ENCODE data around the gene POT1. TPM values are rescaled to one million over a fixed set of nuclear protein-coding genes. Genes with fewer than 3 reads are reported as not detected.

Gene POT1
- total and polyA plus RNA-seq, 2 of the 8 experiments (the other 6 are each of a cell fraction or from before 2014, with no cell fraction given): 13.1 to 22.8 TPM

DNA sequence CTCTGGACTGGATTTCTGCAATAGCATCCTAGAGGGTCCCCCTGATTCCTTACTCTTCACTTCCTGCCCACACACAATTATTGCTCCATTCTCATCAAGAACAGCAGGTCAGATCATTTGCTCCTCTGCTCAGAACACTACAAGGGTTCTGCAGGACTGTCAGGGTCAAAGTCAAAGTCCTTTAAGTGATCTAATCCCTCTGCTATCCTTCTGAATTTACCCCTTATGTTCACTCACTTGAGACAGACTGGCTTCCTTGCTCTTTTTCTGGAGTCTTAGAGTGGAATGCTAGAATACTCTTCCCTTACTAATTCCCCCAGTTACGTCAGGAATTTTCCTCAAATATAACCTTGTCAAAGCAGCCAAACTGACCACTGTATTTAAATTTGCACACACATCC, 7.5 kb upstream of the POT1 start:
- H2BK12ac ChIP-seq (ENCODE audit: low read depth, low read length): no peak overlapping the region
- TF ChIP-seq, protein P1, sequence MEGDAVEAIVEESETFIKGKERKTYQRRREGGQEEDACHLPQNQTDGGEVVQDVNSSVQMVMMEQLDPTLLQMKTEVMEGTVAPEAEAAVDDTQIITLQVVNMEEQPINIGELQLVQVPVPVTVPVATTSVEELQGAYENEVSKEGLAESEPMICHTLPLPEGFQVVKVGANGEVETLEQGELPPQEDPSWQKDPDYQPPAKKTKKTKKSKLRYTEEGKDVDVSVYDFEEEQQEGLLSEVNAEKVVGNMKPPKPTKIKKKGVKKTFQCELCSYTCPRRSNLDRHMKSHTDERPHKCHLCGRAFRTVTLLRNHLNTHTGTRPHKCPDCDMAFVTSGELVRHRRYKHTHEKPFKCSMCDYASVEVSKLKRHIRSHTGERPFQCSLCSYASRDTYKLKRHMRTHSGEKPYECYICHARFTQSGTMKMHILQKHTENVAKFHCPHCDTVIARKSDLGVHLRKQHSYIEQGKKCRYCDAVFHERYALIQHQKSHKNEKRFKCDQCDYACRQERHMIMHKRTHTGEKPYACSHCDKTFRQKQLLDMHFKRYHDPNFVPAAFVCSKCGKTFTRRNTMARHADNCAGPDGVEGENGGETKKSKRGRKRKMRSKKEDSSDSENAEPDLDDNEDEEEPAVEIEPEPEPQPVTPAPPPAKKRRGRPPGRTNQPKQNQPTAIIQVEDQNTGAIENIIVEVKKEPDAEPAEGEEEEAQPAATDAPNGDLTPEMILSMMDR (IDR thresholded peaks at IDR 0.05; ENCODE audit: control extremely low read depth in 1 of 3, insufficient read depth in 1 of 3, low read depth in 1 of 3, low read length in 3 of 3): no peak
- TF ChIP-seq PHF8 (conservative IDR thresholded peaks at IDR 0.05; ENCODE audit: low read depth, low read length): no peak
- TF ChIP-seq CBX8 (IDR thresholded peaks at IDR 0.05; ENCODE audit: borderline replicate concordance, low read depth, low read length): no peak
- TF ChIP-seq SAP30 (IDR thresholded peaks at IDR 0.05; ENCODE audit: insufficient read depth, insufficient replicate concordance, low read length): no peak
- no peak for TF ChIP-seq SIN3A (conservative IDR thresholded peaks at IDR 0.05 in 1 of 2, IDR thresholded peaks at IDR 0.05 in 1 of 2; ENCODE audit: low read depth in 1 of 2, low read length in 2 of 2)
- TF ChIP-seq TBP (IDR thresholded peaks at IDR 0.05; ENCODE audit: low read depth, low read length): no peak
- TF ChIP-seq GTF2F1 (IDR thresholded peaks at IDR 0.05; ENCODE audit: borderline replicate concordance, low read depth, low read length): no peak
- TF ChIP-seq BCL11A (IDR thresholded peaks at IDR 0.05; ENCODE audit: low read depth in 2 of 2, low read length in 2 of 2): no peak
- TF ChIP-seq JUND (IDR thresholded peaks at IDR 0.05; ENCODE audit: low read length): no peak
- TF ChIP-seq RAD21 (IDR thresholded peaks at IDR 0.05 in 1 of 2, conservative IDR thresholded peaks at IDR 0.05 in 1 of 2; ENCODE audit: low read depth in 2 of 2, low read length in 2 of 2): no peak
- TF ChIP-seq BACH1 (IDR thresholded peaks at IDR 0.05; ENCODE audit: low read length): no peak
- no peak overlapping the region for H3K14ac ChIP-seq (ENCODE audit: insufficient read length)
- DNase-seq (ENCODE audit: low read depth in 1 of 2, low spot score in 2 of 2) (no peak), FAIRE-seq (no peak)
- no peak overlapping the region; the same call in 1 of the 2 replicates for H2AFZ ChIP-seq (ENCODE audit: low read length)
- H3K27me3 ChIP-seq (replicated peaks in 1 of 4; ENCODE audit: control insufficient read depth in 3 of 4, extremely low read depth in 1 of 4, insufficient read depth in 3 of 4, low read length in 3 of 4): no peaks in the 10 kb centered on the region
- no peak overlapping the region for H3K56ac ChIP-seq (replicated peaks; ENCODE audit: insufficient read length, low read depth, low read length)
- no peak overlapping the region for H3K23ac ChIP-seq (ENCODE audit: insufficient read length)
- H3K79me2 ChIP-seq (ENCODE audit: control insufficient read depth in 1 of 2, insufficient read depth in 2 of 2, low read length in 2 of 2): no peaks in the 10 kb centered on the region
- CTCF ChIA-PET (ENCODE audit: partially characterized antibody): no interaction called here
- no peak overlapping the region for H4K5ac ChIP-seq (ENCODE audit: insufficient read length, low read depth, low read length)
- no peak overlapping the region for H3K27ac ChIP-seq (ENCODE audit: low read depth, low read length)
- POLR2A ChIA-PET (ENCODE audit: partially characterized antibody): no interaction called here
- no peak overlapping the region for H2BK20ac ChIP-seq (ENCODE audit: low read length)
- H4K20me1 ChIP-seq (replicated peaks in 1 of 2; ENCODE audit: control insufficient read depth in 1 of 2, insufficient read depth in 2 of 2, low read length in 2 of 2): no peaks in the 10 kb centered on the region
- H3K79me1 ChIP-seq (ENCODE audit: low read depth, low read length): no peaks in the 10 kb centered on the region
- H3K36me3 ChIP-seq (ENCODE audit: control insufficient read depth in 2 of 4, insufficient read depth in 4 of 4, low read length in 3 of 4): no peaks in the 10 kb centered on the region
- 96% methylated on average over 1 of the region's 1 CpG; no CpG with 5 or more reads in 1 of the 2 experiments for WGBS, 2 experiments (ENCODE audit: extremely low coverage in 1 of 2, insufficient coverage in 1 of 2, insufficient read length in 1 of 2, insufficient replicate concordance in 2 of 2, low coverage in 1 of 2, low lambda C conversion rate in 2 of 2, missing lambda C conversion rate in 1 of 2)
- no peak overlapping the region for H4K8ac ChIP-seq (ENCODE audit: extremely low read depth, insufficient read depth, low read length)
- no peak overlapping the region for H2BK5ac ChIP-seq (ENCODE audit: low read depth, low read length)
- no peaks in the 10 kb centered on the region for H3K4me1 ChIP-seq (replicated peaks in 1 of 4; ENCODE audit: control insufficient read depth in 3 of 4, insufficient read depth in 4 of 4, low read length in 3 of 4)
- no peak overlapping the region for H2AK5ac ChIP-seq (ENCODE audit: low read depth, low read length)
- H3K4ac ChIP-seq (replicated peaks; ENCODE audit: insufficient read length, low read depth, low read length): no peak overlapping the region
- no peaks in the 10 kb centered on the region for H3K9me3 ChIP-seq (ENCODE audit: insufficient read depth in 2 of 2, low read depth in 1 of 2, low read length in 1 of 2)
- H3K18ac ChIP-seq (ENCODE audit: extremely low read depth, low read length): no peak overlapping the region
- H3K4me2 ChIP-seq (ENCODE audit: insufficient read depth in 1 of 2, low read depth in 2 of 2, low read length in 2 of 2): no peak overlapping the region
- no peak overlapping the region for H2BK120ac ChIP-seq (replicated peaks; ENCODE audit: low read depth, low read length)
- no peak overlapping the region for H2BK15ac ChIP-seq (ENCODE audit: low read length)
- no peak overlapping the region for H3K4me3 ChIP-seq (ENCODE audit: extremely low read depth in 1 of 4, insufficient read depth in 2 of 4, low read depth in 3 of 4, low read length in 4 of 4)
- no peaks in the 10 kb centered on the region for H3K23me2 ChIP-seq (ENCODE audit: low read depth, low read length)
- H4K91ac ChIP-seq (replicated peaks; ENCODE audit: insufficient read length, low read length): no peak overlapping the region
- H3K9ac ChIP-seq (replicated peaks in 1 of 4; ENCODE audit: extremely low read depth in 1 of 4, low read depth in 3 of 4, low read length in 3 of 4): no peak overlapping the region
